ENCODE data around the gene STK17B. TPM values are rescaled to one million over a fixed set of nuclear protein-coding genes. Genes with fewer than 3 reads are reported as not detected.

STK17B gene
- total and polyA plus RNA-seq, 10 of the 15 experiments (the other 5 are each of a cell fraction or from before 2014, with no cell fraction given) = 21.2 to 108 (median 53.7) TPM

DNA sequence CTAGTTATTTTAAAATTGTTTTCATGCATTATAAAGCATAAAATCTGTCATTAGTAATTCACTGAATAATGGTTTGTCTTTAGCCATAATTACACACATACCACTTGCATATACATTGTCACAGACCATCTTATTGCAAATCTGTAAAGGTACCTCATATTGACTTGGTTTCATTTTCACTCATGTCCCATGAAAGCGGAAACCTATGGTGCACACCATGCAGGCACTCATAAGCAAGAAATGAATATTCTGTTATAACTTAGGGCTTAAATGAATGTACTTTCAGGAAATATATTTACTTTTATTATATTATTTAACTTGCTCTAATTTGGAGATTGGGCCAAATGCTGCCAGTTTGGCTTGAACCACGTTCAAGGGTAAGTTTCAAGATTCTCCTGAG, 29.2 kb upstream of the STK17B start (continued):
- TF ChIP-seq ATF7 (IDR thresholded peaks at IDR 0.05; ENCODE audit: low read depth) (peak; percentile 62), SMARCA5 (IDR thresholded peaks at IDR 0.05) (no peak), BHLHE40 (IDR thresholded peaks at IDR 0.05; ENCODE audit: borderline replicate concordance in 1 of 2, low read depth in 2 of 2, low read length in 1 of 2) (peak; percentile 33 to 46; a peak in 1 of 4 replicates), IKZF2 (IDR thresholded peaks at IDR 0.05) (peak; percentile 28 to 58; a peak in 2 of 4 replicates), ZBED1 (IDR thresholded peaks at IDR 0.05; ENCODE audit: borderline replicate concordance) (peak; percentile 87), IRF3 (IDR thresholded peaks at IDR 0.05) (no peak)
- TF ChIP-seq, protein P1, sequence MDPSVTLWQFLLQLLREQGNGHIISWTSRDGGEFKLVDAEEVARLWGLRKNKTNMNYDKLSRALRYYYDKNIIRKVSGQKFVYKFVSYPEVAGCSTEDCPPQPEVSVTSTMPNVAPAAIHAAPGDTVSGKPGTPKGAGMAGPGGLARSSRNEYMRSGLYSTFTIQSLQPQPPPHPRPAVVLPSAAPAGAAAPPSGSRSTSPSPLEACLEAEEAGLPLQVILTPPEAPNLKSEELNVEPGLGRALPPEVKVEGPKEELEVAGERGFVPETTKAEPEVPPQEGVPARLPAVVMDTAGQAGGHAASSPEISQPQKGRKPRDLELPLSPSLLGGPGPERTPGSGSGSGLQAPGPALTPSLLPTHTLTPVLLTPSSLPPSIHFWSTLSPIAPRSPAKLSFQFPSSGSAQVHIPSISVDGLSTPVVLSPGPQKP (IDR thresholded peaks at IDR 0.05; ENCODE audit: low read depth, low read length) = no peak
- TF ChIP-seq, protein P2, sequence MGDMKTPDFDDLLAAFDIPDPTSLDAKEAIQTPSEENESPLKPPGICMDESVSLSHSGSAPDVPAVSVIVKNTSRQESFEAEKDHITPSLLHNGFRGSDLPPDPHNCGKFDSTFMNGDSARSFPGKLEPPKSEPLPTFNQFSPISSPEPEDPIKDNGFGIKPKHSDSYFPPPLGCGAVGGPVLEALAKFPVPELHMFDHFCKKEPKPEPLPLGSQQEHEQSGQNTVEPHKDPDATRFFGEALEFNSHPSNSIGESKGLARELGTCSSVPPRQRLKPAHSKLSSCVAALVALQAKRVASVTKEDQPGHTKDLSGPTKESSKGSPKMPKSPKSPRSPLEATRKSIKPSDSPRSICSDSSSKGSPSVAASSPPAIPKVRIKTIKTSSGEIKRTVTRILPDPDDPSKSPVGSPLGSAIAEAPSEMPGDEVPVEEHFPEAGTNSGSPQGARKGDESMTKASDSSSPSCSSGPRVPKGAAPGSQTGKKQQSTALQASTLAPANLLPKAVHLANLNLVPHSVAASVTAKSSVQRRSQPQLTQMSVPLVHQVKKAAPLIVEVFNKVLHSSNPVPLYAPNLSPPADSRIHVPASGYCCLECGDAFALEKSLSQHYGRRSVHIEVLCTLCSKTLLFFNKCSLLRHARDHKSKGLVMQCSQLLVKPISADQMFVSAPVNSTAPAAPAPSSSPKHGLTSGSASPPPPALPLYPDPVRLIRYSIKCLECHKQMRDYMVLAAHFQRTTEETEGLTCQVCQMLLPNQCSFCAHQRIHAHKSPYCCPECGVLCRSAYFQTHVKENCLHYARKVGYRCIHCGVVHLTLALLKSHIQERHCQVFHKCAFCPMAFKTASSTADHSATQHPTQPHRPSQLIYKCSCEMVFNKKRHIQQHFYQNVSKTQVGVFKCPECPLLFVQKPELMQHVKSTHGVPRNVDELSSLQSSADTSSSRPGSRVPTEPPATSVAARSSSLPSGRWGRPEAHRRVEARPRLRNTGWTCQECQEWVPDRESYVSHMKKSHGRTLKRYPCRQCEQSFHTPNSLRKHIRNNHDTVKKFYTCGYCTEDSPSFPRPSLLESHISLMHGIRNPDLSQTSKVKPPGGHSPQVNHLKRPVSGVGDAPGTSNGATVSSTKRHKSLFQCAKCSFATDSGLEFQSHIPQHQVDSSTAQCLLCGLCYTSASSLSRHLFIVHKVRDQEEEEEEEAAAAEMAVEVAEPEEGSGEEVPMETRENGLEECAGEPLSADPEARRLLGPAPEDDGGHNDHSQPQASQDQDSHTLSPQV (IDR thresholded peaks at IDR 0.05) = no peak
- TF ChIP-seq, protein P3, sequence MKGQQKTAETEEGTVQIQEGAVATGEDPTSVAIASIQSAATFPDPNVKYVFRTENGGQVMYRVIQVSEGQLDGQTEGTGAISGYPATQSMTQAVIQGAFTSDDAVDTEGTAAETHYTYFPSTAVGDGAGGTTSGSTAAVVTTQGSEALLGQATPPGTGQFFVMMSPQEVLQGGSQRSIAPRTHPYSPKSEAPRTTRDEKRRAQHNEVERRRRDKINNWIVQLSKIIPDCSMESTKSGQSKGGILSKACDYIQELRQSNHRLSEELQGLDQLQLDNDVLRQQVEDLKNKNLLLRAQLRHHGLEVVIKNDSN (IDR thresholded peaks at IDR 0.05; ENCODE audit: borderline replicate concordance, extremely low read length, insufficient read depth, low read depth, low read length) = no peak
- TF ChIP-seq, protein P4, sequence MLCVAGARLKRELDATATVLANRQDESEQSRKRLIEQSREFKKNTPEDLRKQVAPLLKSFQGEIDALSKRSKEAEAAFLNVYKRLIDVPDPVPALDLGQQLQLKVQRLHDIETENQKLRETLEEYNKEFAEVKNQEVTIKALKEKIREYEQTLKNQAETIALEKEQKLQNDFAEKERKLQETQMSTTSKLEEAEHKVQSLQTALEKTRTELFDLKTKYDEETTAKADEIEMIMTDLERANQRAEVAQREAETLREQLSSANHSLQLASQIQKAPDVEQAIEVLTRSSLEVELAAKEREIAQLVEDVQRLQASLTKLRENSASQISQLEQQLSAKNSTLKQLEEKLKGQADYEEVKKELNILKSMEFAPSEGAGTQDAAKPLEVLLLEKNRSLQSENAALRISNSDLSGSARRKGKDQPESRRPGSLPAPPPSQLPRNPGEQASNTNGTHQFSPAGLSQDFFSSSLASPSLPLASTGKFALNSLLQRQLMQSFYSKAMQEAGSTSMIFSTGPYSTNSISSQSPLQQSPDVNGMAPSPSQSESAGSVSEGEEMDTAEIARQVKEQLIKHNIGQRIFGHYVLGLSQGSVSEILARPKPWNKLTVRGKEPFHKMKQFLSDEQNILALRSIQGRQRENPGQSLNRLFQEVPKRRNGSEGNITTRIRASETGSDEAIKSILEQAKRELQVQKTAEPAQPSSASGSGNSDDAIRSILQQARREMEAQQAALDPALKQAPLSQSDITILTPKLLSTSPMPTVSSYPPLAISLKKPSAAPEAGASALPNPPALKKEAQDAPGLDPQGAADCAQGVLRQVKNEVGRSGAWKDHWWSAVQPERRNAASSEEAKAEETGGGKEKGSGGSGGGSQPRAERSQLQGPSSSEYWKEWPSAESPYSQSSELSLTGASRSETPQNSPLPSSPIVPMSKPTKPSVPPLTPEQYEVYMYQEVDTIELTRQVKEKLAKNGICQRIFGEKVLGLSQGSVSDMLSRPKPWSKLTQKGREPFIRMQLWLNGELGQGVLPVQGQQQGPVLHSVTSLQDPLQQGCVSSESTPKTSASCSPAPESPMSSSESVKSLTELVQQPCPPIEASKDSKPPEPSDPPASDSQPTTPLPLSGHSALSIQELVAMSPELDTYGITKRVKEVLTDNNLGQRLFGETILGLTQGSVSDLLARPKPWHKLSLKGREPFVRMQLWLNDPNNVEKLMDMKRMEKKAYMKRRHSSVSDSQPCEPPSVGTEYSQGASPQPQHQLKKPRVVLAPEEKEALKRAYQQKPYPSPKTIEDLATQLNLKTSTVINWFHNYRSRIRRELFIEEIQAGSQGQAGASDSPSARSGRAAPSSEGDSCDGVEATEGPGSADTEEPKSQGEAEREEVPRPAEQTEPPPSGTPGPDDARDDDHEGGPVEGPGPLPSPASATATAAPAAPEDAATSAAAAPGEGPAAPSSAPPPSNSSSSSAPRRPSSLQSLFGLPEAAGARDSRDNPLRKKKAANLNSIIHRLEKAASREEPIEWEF (IDR thresholded peaks at IDR 0.05; ENCODE audit: insufficient replicate concordance, low read depth, low read length) = no peak
- TF ChIP-seq, protein P5, sequence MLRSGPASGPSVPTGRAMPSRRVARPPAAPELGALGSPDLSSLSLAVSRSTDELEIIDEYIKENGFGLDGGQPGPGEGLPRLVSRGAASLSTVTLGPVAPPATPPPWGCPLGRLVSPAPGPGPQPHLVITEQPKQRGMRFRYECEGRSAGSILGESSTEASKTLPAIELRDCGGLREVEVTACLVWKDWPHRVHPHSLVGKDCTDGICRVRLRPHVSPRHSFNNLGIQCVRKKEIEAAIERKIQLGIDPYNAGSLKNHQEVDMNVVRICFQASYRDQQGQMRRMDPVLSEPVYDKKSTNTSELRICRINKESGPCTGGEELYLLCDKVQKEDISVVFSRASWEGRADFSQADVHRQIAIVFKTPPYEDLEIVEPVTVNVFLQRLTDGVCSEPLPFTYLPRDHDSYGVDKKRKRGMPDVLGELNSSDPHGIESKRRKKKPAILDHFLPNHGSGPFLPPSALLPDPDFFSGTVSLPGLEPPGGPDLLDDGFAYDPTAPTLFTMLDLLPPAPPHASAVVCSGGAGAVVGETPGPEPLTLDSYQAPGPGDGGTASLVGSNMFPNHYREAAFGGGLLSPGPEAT (IDR thresholded peaks at IDR 0.05; ENCODE audit: low read depth) = peak; percentile 41; the same call in 1 of the 2 replicates

Measured in GM12878 (cell line).